Stimulated activated CD8-positive, alpha-beta memory T cell treated with anti-CD3 and anti-CD28 coated beads, Interleukin-7, amount 100 ng/mL, for 1 hour (primary cell): ENCODE results near the gene ALG10.
A peak's percentile ranks its signal among the peaks of the same experiment; 100 is the strongest.
"Not testable (repeated sequence)": the region's sequence is repeated elsewhere in the genome, so short reads cannot be mapped to it uniquely, and the experiment has no call there.

ENCODE experiments used
- DNase-seq, 2 donors: peaks; one replicate each; pipeline ENCODE4 v3.0.0-alpha.2; 2020; ENCODE audit warnings: low read depth in 2 of 2

ALG10 gene

GRCh38 chr12:34022079-34022830, at the start of gene ALG10:
TSS of gene ALG10 (plus strand) at chr12:34022496. CDS start at chr12:34022600, 104 bp downstream.
- DNase-seq: peak; percentile 91 to 92

DNA sequence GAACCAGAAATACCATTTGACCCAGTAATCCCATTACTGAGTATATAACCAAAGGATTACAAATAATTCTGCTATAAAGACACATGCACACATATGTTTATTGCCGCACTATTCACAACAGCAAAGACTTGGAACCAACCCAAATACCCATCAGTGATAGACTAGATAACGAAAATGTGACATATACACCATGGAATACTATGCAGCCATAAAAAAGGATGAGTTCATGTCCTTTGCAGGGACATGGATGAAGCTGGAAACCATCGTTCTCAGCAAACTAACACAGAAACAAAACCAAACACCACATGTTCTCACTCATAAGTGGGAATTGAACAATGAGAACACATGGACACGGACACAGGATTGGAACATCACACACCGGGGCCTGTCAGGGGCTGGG, 49.4 kb upstream of the ALG10 start:
- not testable (repeated sequence) for DNase-seq

- no peak for DNase-seq
Measured at GRCh38 chr12:33977887-33978286, 44.4 kb upstream of the ALG10 start.

DNA sequence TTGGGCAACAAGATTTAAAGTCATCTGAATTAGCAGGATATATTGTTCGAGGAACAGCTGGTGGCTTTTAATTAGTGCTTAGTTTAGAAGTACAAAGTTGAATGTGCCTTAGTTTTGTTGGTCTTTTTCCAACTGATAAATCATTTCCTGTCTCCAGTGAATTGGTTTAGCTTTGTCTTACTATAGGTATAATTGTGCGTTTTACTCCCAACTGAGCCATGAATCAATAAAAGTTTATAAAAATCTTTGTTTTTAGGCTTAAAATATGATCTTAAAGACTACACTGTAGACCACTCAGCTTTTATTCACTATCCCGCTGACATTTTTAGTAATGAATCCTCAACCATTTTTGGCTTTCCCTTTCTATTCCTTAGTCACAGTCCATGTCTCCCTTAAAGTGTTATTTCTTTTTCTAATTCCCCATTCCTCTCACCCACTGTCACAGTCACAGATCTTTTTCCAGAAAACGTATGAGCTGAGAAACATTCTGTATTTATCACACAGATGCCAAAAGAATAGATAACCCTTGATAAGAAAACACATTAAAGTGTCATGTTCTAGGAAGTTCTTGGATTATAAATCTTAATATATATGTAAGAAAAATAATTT, 34.0 kb upstream of the ALG10 start:
- DNase-seq: no peak

DNA sequence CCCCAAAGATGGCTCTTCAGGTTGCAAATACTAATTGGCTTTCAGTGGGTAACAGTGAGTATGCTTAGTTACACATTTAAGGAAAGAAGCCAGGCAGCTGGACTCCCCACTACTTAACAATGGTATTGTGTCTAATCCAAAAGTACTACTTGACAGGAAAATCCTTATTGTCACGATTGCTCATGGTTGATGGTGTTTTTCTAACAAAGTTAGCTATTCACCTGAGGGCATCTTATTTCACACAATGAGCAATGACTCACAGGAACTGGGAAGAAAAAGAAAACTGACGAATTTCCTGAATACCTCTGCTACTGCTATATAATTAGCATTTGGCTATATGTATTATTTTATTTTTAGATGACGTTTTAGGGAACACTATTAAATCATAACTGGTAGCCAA, 33.4 kb upstream of the ALG10 start:
- DNase-seq: no peak

DNA sequence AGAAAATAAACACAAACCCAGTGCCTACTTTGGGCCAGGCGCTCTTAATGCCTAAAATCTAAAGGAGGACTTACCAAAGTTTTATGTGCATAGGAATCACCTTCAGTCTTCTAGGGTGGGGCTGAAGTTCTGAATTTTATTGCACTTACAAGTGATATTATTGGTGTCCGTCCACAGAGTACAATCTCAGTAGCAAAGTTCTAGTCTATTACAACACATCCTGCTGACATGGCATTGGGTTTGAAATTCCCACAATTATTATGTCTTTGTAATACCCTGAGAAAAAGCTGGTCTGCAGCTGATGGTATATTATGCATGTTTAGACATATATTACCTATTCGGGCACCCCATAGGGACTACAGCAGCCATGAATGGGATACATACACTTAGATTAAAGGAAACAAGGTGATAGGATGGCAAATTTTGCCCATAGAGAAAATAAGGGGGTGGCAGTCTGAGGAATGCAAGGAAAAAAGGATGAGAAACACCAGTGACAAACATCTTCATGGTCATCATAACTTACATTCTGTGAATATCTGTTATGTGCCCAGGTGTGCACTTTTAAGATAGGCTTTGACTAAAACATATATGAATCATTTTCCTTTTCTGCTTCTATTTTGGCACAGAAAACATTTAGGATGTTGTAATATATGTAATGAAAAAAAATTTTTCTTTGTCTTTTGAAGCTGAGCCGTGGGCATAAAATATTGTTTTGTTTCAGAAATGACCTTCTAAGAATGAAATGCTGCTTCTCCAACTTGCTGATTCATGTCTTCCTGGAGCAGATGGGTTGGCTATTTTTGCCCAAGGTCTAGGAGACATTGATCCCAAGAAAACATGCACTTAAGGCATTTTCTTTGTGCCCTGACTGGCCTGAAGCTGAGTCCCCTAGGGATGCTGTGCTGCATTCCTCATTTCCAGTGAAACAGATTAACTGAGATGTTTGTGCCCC, 27.2 kb upstream of the ALG10 start:
- no peak for DNase-seq

- DNase-seq: not testable (repeated sequence)
Measured at GRCh38 chr12:34008835-34009234, 13.5 kb upstream of the ALG10 start.

GRCh38 chr12:34016361-34016760, 5.9 kb upstream of the ALG10 start:
- no peak for DNase-seq

GRCh38 chr12:34021071-34021470, 1.2 kb upstream of the ALG10 start:
- DNase-seq: no peak

DNA sequence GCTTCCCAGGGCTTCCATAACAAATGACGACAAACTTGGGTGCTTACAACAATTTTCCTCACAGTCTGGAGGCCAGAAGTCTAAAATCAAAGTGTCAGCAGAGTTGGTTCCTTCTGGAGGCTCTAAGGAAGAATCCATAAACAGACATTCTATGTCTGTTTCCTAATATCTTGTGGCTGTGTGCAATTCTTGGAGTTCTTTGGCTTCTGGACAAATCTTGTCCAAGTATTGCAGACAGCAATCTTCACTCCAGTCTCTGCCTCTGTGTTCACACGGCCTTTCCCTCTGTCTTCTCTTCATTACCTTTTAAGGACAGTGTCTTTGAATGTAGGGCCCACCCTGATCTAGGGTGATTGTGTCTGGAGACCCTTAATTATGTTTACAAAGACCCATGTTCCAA, 5.4 kb downstream of the ALG10 start:
- DNase-seq: not testable (repeated sequence)

DNA sequence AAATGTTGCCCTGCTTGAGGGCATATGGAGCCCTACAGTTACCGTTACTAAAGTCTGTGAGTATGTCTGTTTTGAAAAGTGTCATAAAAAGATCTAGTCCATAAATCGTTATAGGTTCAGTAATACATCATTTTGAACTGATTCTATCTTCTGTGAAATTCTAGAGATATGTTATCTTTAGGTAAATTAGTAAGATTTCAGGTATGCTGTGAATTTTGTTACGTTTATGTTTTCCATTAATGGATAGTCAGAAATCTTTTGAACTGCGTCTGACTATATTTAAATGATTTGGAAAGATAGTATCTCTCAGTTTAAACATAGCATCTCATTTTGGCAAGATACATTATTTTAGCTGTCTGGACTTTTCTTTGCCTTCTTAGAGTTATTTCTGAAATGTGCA, 8.3 kb downstream of the ALG10 start:
- no peak for DNase-seq

DNA sequence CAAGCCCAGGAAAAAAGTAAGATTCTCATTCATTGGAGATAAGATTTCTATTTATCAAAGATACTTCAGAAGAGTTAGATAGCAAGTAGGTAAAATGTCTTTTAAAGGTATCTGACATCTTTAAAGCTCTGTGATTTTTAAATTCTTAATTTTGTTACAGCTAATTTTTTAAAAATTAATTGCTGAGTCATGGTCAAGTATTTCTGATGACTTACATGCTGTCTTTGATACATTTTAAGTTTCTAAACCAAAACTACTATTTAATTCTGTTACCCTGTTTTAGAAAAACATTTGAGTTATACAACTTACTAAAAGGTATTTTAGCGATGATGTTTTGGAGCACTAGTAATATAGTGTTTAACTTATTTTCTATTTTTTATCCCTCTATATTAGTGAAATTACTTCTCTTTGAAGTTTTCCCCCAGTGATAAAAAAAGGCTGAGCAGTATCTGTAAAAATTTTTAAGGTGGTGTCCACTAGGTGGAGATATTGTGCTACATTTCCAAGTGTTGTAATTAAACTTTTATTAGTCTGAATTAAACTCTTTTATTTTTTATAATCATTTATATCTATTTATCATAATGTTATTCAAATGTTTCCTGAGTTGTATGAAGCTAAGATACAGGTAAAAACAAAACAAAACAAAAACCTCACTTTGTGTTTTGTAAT, 11.5 kb downstream of the ALG10 start:
- no peak for DNase-seq

DNA sequence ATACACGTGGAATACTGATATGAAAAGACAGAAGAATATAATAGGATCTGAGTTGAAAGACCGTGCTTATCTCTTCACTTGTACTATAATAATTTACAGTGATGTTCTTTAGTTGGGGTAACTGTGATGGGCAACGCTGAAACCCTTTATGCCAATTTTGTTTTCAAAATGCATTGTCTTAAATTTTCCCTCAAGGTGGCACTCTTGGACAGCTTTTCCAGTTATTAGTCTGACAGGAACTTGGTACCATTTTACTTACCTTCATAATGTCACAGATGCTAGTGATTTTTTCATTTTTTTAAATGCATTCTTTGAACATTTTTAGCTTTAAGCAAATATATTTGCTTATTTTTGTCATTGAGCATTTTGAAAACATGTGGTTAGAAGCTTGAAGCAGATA, 16.1 kb downstream of the ALG10 start:
- DNase-seq: not testable (repeated sequence)

DNA sequence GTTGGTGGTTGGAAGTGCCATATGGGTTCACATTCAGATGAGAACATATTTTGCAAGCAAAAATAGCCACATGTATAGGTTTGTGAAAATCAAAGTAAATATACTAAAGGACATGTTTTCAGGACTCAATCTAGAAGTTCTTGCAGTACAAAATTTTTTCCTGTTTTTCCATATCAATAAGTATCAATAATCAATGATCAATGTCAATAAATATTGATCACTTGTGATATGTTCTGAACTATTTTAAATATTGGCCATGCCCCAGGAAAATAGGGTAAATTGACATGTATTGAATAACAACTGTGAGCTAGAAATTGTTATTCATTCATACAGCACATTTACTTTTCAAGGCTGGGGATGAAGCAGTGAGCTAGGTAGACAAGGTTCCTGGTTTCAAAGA, 24.3 kb downstream of the ALG10 start:
- DNase-seq: no peak

DNA sequence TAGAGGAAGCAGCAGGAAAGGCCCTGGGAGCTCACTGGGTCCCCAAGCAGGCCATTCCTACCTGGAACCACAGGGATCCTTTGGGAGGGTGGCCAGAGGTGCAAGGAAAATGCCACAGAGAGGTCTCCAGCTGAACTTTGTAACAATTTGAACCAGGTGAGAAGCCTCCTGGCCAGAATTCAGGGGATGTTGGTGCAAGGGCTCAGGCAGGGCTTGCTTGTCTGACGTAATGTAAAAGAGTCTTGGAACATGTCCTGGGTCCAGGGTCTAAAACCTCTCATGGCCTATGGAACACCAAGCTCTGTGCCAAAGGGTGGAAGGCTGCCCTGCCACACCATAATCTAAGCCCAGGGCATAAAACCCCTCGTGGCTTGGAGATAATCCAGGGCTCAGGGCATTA, 25.6 kb downstream of the ALG10 start:
- DNase-seq: not testable (repeated sequence)

- DNase-seq: no peak
Measured at GRCh38 chr12:34048714-34049113, 26.4 kb downstream of the ALG10 start.

DNA sequence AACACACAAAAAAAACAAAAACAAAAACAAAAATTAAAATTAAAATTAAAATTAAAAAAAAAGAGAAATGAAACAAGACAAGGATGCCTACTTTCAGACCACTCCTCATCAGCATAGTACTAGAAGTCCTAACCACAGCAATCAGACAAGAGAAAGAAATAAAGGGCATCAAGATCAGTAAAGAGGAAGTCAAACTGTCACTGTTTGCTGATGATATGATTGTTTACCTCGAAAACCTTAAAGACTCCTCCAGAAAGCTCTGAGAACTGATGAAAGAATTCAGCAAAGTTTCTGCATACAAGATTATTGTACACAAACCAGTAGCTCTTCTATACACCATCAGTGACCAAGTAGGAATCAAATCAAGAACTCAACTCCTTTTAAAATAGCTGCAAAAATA, 29.2 kb downstream of the ALG10 start:
- no peak for DNase-seq

- no peak for DNase-seq
Measured at GRCh38 chr12:34054938-34055337, 32.6 kb downstream of the ALG10 start.
